ENCODE data around the gene MIDN.
"Not testable (repeated sequence)": the region's sequence is repeated elsewhere in the genome, so short reads cannot be mapped to it uniquely, and the experiment has no call there.

Gene MIDN

GRCh38 chr19:1295169-1296012, 47.0 kb downstream of the MIDN start:
- DNase-seq = no peak

- no peak for DNase-seq
Measured at GRCh38 chr19:1296078-1296477, 47.7 kb downstream of the MIDN start.

GRCh38 chr19:1296575-1297271, 48.3 kb downstream of the MIDN start:
- DNase-seq = no peak

GRCh38 chr19:1298235-1298634, 49.9 kb downstream of the MIDN start:
- DNase-seq = no peak

- DNase-seq = no peak
Measured at GRCh38 chr19:1299801-1300200, 51.4 kb downstream of the MIDN start.

GRCh38 chr19:1300744-1301490, 52.5 kb downstream of the MIDN start:
- DNase-seq = no peak

- no peak for DNase-seq
Measured at GRCh38 chr19:1302533-1303239, 54.3 kb downstream of the MIDN start.

GRCh38 chr19:1304197-1304924, 56.0 kb downstream of the MIDN start:
- no peak for DNase-seq

GRCh38 chr19:1305354-1305753, 57.0 kb downstream of the MIDN start:
- not testable (repeated sequence) for DNase-seq

GRCh38 chr19:1307320-1307719, 58.9 kb downstream of the MIDN start:
- no peak for DNase-seq

GRCh38 chr19:1307755-1308303, 59.4 kb downstream of the MIDN start:
- DNase-seq = no peak

- DNase-seq = no peak
Measured at GRCh38 chr19:1308718-1309117, 60.3 kb downstream of the MIDN start.
